Astrocyte (in vitro differentiated cells and primary cell): ENCODE data around the gene SNCA.

ENCODE experiments used
- EZH2 ChIP-seq: IDR thresholded peaks from 2 replicates; pipeline ENCODE4 v1.6.1; 2012; ENCODE audit warnings: mild to moderate bottlenecking, low read length, inconsistent platforms; ENCODE audit not compliant: insufficient read depth
- TF ChIP-seq, protein P1 (sequence below): IDR thresholded peaks from 2 replicates; pipeline ENCODE4 v1.5.1; 2011; ENCODE audit warnings: low read depth, mild to moderate bottlenecking, inconsistent platforms, low read length, moderate library complexity; ENCODE audit not compliant: insufficient read depth

DNA sequence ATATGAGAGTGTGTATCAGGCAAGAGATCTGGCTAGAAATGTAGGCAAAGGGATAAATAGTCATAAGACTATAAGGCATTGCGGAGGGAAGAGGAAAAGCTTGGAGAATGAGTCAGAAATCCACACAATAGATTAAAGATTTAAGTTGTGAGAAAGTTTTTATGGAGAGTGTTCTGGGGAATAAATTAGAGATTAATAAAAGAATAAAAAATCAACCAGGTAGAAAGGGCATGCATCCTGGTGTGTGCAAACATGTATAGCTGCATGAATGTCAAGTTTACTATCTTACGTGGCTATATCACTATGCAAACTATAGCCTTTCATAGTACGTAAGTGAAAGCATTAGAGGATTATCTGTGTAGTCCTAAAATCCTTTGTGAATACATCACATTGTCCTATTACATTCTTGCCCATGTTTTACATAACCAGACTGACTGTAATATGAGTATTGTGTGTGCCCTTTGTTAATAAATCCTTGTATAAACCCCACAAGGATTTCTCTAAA is 36.9 kb downstream of the SNCA start:
- TF ChIP-seq, protein P1, sequence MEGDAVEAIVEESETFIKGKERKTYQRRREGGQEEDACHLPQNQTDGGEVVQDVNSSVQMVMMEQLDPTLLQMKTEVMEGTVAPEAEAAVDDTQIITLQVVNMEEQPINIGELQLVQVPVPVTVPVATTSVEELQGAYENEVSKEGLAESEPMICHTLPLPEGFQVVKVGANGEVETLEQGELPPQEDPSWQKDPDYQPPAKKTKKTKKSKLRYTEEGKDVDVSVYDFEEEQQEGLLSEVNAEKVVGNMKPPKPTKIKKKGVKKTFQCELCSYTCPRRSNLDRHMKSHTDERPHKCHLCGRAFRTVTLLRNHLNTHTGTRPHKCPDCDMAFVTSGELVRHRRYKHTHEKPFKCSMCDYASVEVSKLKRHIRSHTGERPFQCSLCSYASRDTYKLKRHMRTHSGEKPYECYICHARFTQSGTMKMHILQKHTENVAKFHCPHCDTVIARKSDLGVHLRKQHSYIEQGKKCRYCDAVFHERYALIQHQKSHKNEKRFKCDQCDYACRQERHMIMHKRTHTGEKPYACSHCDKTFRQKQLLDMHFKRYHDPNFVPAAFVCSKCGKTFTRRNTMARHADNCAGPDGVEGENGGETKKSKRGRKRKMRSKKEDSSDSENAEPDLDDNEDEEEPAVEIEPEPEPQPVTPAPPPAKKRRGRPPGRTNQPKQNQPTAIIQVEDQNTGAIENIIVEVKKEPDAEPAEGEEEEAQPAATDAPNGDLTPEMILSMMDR, result no peak
- no peak for TF ChIP-seq EZH2
